PC-9 (cell line): ENCODE data around the gene FICD.

Experiments
- CTCF ChIP-seq: fragments of 200-600 bp; sonication (generic); conservative IDR thresholded peaks from 2 replicates; pipeline ENCODE4 v1.6.1; 2017; ENCODE audit warnings: mixed run types, antibody characterized with exemption, mild to moderate bottlenecking, moderate library complexity
- EZH2 ChIP-seq: fragments of 200-600 bp; sonication (generic); IDR thresholded peaks from 2 replicates; pipeline ENCODE4 v1.8.0; 2017; ENCODE audit warnings: antibody characterized with exemption, low read depth

DNA sequence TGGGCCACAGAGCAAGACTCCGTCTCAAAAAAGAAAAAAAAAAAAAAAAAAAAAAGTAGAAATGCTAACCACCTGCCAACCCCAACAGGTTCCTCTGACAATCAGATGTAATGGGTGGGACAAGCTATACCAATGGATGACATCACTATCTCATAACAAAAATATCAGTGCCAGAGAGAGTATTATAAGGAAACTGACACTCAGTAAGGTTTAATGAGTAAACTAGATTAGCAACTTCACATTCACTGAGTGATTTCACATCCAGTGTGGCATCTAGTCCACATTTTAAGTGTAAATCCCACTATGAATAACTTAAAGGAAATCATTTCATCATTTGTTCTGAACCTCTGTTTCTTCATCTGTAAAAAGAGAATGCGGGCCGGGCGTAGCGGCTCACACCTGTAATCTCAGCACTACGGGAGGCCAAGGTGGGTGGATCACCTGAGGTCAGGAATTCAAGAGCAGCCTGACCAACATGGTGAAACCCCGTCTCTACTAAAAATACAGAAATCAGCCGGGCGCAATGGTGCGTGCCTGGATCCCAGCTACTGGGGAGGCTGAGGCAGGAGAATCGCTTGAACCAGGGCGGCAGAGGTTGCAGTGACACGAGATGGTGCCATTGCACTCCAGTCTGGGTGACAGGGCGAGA is 44.1 kb downstream of the FICD start:
- TF ChIP-seq CTCF = no peak
- no peak for TF ChIP-seq EZH2
